Measurements from ENCODE around the gene ATG2A. TPM values are rescaled to one million over a fixed set of nuclear protein-coding genes. Genes with fewer than 3 reads are reported as not detected.

Gene ATG2A
- total and polyA plus RNA-seq, 10 of the 15 experiments (the other 5 are each of a cell fraction or from before 2014, with no cell fraction given): 0.08 to 19.0 (median 4.6) TPM

DNA sequence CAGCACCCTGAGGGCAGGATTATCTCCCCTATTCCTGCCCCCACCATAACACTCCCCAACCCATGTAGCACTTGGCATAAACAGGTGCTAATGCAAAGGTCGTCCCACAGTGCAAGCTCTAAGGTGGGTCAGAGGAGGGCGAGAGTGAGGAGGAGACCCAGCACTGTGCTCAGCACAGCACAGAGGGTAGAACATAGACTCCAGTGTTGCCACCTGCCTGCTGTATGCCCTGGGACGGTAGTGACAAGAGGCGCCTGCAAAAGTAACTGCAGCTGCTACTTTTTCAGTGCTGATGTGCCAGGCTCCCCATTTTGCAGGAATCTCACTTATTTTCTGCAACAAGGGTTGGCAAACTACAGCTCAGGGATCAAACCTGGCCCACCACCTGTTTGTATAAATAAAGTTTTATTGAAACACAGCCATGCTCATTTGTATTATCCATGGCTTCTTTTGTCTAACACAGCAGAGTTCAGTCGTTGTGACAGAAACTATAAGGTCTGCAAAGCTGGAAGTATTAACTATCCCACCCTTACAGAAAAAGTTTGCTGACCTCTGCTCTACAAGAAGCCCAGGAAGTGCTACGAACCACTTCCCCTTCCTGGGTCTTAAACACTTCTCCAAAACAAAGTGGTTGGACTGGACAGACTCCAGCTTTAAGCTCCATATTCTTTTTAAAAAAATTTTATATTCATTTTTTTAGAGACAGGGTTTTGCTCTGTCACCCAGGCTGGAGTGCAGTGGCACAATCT, 55.6 kb downstream of the ATG2A start:
- ChIA-PET POLR2A (interaction anchor here (1.5 to 24.3 kb wide), 4 partner anchors 9 to 83 kb away, joined by 5 to 620 read pairs (median 119); partner anchors contain the start of genes CDC42BPG, EHD1 and SF1), CTCF (interaction anchor here (0.8 to 28.8 kb wide), 3 partner anchors 8 to 25 kb away, joined by 5 to 1208 read pairs (median 374); partner anchors contain the start of genes CDC42BPG and EHD1), RAD21 (ENCODE audit: unreplicated experiment) (interaction anchor here (13.2 to 15.8 kb wide), 2 partner anchors 12 to 16 kb away, joined by 253 to 316 read pairs; partner anchors contain the start of genes CDC42BPG and EHD1), SMC1A (ENCODE audit: uncharacterized antibody, unreplicated experiment) (interaction anchor here (1.0 to 15.0 kb wide), 3 partner anchors 10 to 33 kb away, joined by 3 to 306 read pairs (median 226); partner anchors contain the start of gene EHD1)
- Histone ChIP-seq H3K9ac (ENCODE audit: control insufficient read depth, insufficient read depth, low read length) (no peak overlapping the region), H3K79me2 (ENCODE audit: control insufficient read depth, insufficient read depth, low read length) (peaks cover 74% of the 10 kb centered on the region), H3K36me3 (ENCODE audit: control insufficient read depth in 2 of 2, insufficient read depth in 2 of 2, low read length in 1 of 2) (peaks cover 25 to 35% of the 10 kb centered on the region in 2 experiments; a peak in 3 of 4 replicates), H3K9me3 (replicated peaks; ENCODE audit: control insufficient read depth, insufficient read depth, low read length) (no peaks in the 10 kb centered on the region), H4K20me1 (ENCODE audit: control insufficient read depth, insufficient read depth) (no peaks in the 10 kb centered on the region), H2AFZ (ENCODE audit: control insufficient read depth, low read depth, low read length) (no peak overlapping the region), H3K27ac (ENCODE audit: control insufficient read depth, insufficient read depth) (peak overlapping the region; percentile 99), H3K27me3 (replicated peaks in 1 of 2; ENCODE audit: control insufficient read depth in 2 of 2, insufficient read depth in 2 of 2, low read length in 1 of 2) (no peaks in the 10 kb centered on the region), H3K4me3 (0 out of 2 replicates have a peak overlapping the region, but pooled peaks have one; percentile 5), H3K4me1 (ENCODE audit: control insufficient read depth, insufficient read depth, low read length) (peaks cover 88% of the 10 kb centered on the region), H3K4me2 (ENCODE audit: control insufficient read depth, insufficient read depth) (peak overlapping the region; percentile 52; the same call in 1 of the 2 replicates)
- BruUV-seq (replicated peaks): no TSS peak
- in situ Hi-C loops (cut with MboI) (loop anchor here (10.0 kb wide), 1 partner anchor 563 kb away; the partner anchor contains the start of gene NEAT1), intact Hi-C loops (cut with micrococcal nuclease; ENCODE audit: unreplicated experiment) (no loop called here)
- TF ChIP-seq SREBF2 (IDR thresholded peaks at IDR 0.05; ENCODE audit: low read length) (no peak), MEF2B (IDR thresholded peaks at IDR 0.05; ENCODE audit: partially characterized antibody, poor library complexity, severe bottlenecking) (no peak), EGR1 (IDR thresholded peaks at IDR 0.05; ENCODE audit: borderline replicate concordance in 1 of 2, low read depth in 2 of 2, low read length in 2 of 2) (no peak), CREM (IDR thresholded peaks at IDR 0.05; ENCODE audit: low read depth) (no peak), POLR2AphosphoS5 (IDR thresholded peaks at IDR 0.05; ENCODE audit: low read length) (peak; percentile 35; the same call in 1 of the 2 replicates), POLR2A (IDR thresholded peaks at IDR 0.05; ENCODE audit: low read depth, low read length) (peak; percentile 45), NR2C1 (IDR thresholded peaks at IDR 0.05) (peak; percentile 67), SPI1 (IDR thresholded peaks at IDR 0.05; ENCODE audit: borderline replicate concordance, insufficient read depth, low read depth, low read length) (peak; percentile 82; the same call in 1 of the 2 replicates), MYC (IDR thresholded peaks at IDR 0.05; ENCODE audit: insufficient read depth, insufficient read length, insufficient replicate concordance, low read length, severe bottlenecking) (no peak)
- TF ChIP-seq, protein P1, sequence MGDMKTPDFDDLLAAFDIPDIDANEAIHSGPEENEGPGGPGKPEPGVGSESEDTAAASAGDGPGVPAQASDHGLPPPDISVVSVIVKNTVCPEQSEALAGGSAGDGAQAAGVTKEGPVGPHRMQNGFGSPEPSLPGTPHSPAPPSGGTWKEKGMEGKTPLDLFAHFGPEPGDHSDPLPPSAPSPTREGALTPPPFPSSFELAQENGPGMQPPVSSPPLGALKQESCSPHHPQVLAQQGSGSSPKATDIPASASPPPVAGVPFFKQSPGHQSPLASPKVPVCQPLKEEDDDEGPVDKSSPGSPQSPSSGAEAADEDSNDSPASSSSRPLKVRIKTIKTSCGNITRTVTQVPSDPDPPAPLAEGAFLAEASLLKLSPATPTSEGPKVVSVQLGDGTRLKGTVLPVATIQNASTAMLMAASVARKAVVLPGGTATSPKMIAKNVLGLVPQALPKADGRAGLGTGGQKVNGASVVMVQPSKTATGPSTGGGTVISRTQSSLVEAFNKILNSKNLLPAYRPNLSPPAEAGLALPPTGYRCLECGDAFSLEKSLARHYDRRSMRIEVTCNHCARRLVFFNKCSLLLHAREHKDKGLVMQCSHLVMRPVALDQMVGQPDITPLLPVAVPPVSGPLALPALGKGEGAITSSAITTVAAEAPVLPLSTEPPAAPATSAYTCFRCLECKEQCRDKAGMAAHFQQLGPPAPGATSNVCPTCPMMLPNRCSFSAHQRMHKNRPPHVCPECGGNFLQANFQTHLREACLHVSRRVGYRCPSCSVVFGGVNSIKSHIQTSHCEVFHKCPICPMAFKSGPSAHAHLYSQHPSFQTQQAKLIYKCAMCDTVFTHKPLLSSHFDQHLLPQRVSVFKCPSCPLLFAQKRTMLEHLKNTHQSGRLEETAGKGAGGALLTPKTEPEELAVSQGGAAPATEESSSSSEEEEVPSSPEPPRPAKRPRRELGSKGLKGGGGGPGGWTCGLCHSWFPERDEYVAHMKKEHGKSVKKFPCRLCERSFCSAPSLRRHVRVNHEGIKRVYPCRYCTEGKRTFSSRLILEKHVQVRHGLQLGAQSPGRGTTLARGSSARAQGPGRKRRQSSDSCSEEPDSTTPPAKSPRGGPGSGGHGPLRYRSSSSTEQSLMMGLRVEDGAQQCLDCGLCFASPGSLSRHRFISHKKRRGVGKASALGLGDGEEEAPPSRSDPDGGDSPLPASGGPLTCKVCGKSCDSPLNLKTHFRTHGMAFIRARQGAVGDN (IDR thresholded peaks at IDR 0.05): peak; percentile 28; the same call in 1 of the 2 replicates
- TF ChIP-seq, protein P2, sequence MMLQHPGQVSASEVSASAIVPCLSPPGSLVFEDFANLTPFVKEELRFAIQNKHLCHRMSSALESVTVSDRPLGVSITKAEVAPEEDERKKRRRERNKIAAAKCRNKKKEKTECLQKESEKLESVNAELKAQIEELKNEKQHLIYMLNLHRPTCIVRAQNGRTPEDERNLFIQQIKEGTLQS (IDR thresholded peaks at IDR 0.05; ENCODE audit: borderline replicate concordance, extremely low read depth, low read depth, low read length): no peak
- TF ChIP-seq, protein P3, sequence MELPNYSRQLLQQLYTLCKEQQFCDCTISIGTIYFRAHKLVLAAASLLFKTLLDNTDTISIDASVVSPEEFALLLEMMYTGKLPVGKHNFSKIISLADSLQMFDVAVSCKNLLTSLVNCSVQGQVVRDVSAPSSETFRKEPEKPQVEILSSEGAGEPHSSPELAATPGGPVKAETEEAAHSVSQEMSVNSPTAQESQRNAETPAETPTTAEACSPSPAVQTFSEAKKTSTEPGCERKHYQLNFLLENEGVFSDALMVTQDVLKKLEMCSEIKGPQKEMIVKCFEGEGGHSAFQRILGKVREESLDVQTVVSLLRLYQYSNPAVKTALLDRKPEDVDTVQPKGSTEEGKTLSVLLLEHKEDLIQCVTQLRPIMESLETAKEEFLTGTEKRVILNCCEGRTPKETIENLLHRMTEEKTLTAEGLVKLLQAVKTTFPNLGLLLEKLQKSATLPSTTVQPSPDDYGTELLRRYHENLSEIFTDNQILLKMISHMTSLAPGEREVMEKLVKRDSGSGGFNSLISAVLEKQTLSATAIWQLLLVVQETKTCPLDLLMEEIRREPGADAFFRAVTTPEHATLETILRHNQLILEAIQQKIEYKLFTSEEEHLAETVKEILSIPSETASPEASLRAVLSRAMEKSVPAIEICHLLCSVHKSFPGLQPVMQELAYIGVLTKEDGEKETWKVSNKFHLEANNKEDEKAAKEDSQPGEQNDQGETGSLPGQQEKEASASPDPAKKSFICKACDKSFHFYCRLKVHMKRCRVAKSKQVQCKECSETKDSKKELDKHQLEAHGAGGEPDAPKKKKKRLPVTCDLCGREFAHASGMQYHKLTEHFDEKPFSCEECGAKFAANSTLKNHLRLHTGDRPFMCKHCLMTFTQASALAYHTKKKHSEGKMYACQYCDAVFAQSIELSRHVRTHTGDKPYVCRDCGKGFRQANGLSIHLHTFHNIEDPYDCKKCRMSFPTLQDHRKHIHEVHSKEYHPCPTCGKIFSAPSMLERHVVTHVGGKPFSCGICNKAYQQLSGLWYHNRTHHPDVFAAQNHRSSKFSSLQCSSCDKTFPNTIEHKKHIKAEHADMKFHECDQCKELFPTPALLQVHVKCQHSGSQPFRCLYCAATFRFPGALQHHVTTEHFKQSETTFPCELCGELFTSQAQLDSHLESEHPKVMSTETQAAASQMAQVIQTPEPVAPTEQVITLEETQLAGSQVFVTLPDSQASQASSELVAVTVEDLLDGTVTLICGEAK (IDR thresholded peaks at IDR 0.05; ENCODE audit: borderline replicate concordance): peak; percentile 98
- no peak for DNase-seq (ENCODE audit: low read depth, low spot score)
- FAIRE-seq: no peak
- WGBS (ENCODE audit: insufficient coverage, insufficient replicate concordance, low lambda C conversion rate, missing lambda C conversion rate): 26% methylated on average over 6 of the region's 6 CpGs
- ATAC-seq: no peak
